Measurements from ENCODE around the gene IL36G.

The IL36G gene

GRCh38 chr2:112957511-112957910 is 20.3 kb upstream of the IL36G start:
- TF ChIP-seq CTCF (IDR thresholded peaks at IDR 0.05; ENCODE audit: low read depth, low read length), result no peak
- H3K4me3 ChIP-seq (ENCODE audit: low read depth, low read length), result no peak overlapping the region

- H3K4me3 ChIP-seq (ENCODE audit: low read depth, low read length), result no peak overlapping the region
- peak; percentile 83 for TF ChIP-seq CTCF (IDR thresholded peaks at IDR 0.05; ENCODE audit: low read depth, low read length)
Measured at GRCh38 chr2:112958428-112959108, 19.2 kb upstream of the IL36G start.

GRCh38 chr2:112959109-112959812 is 18.5 kb upstream of the IL36G start:
- TF ChIP-seq CTCF (IDR thresholded peaks at IDR 0.05; ENCODE audit: low read depth, low read length), result no peak
- no peak overlapping the region for H3K4me3 ChIP-seq (ENCODE audit: low read depth, low read length)

- peak; percentile 15; the same call in 1 of the 2 replicates for TF ChIP-seq CTCF (IDR thresholded peaks at IDR 0.05; ENCODE audit: low read depth, low read length)
- no peak overlapping the region for H3K4me3 ChIP-seq (ENCODE audit: low read depth, low read length)
Measured at GRCh38 chr2:112960230-112960825, 17.5 kb upstream of the IL36G start.

- TF ChIP-seq CTCF (IDR thresholded peaks at IDR 0.05; ENCODE audit: low read depth, low read length), result no peak
- no peak overlapping the region for H3K4me3 ChIP-seq (ENCODE audit: low read depth, low read length)
Measured at GRCh38 chr2:112962308-112963175, 15.3 kb upstream of the IL36G start.

GRCh38 chr2:112967023-112967422 is 10.8 kb upstream of the IL36G start:
- TF ChIP-seq CTCF (IDR thresholded peaks at IDR 0.05; ENCODE audit: low read depth, low read length), result no peak
- H3K4me3 ChIP-seq (ENCODE audit: low read depth, low read length), result no peak overlapping the region
